Measurements from ENCODE around the gene C3orf33. TPM values are rescaled to one million over a fixed set of nuclear protein-coding genes. Genes with fewer than 3 reads are reported as not detected.

Gene C3orf33
- total and polyA plus RNA-seq, 9 of the 15 experiments (the other 6 are each of a cell fraction or from before 2014, with no cell fraction given): 4.1 to 10.2 (median 6.0) TPM

GRCh38 chr3:155744626-155745324, 61.3 kb downstream of the C3orf33 start, which contains the start of gene PLCH1 (continued):
- TF ChIP-seq AFF1 (IDR thresholded peaks at IDR 0.05; ENCODE audit: low read depth in 1 of 2, partially characterized antibody in 2 of 2) (no peak), EGR1 (conservative IDR thresholded peaks at IDR 0.05) (no peak), RBFOX2 (IDR thresholded peaks at IDR 0.05; ENCODE audit: low read depth, low read length) (peak; percentile 46; the same call in 1 of the 2 replicates), POLR2B (IDR thresholded peaks at IDR 0.05; ENCODE audit: low read depth, partially characterized antibody) (no peak), OTX1 (CRISPR knock-in tag; IDR thresholded peaks at IDR 0.05) (no peak), NCOR1 (IDR thresholded peaks at IDR 0.05) (no peak), KDM5B (IDR thresholded peaks at IDR 0.05; ENCODE audit: insufficient replicate concordance, low read depth, low read length) (no peak), BCOR (IDR thresholded peaks at IDR 0.05) (0 out of 2 replicates have a peak, but pooled peaks have one; percentile 16), ZBED1 (IDR thresholded peaks at IDR 0.05) (no peak), MITF (IDR thresholded peaks at IDR 0.05) (no peak), FOXK2 (conservative IDR thresholded peaks at IDR 0.05 in 1 of 2, IDR thresholded peaks at IDR 0.05 in 1 of 2; ENCODE audit: low read depth in 2 of 2) (no peak), SMAD1 (IDR thresholded peaks at IDR 0.05; ENCODE audit: low read depth, low read length, partially characterized antibody) (no peak), SUPT5H (IDR thresholded peaks at IDR 0.05) (no peak), CBX2 (IDR thresholded peaks at IDR 0.05; ENCODE audit: insufficient read depth, low read length, poor library complexity, severe bottlenecking) (no peak), ZNF766 (CRISPR knock-in tag; conservative IDR thresholded peaks at IDR 0.05) (no peak), RREB1 (CRISPR knock-in tag; IDR thresholded peaks at IDR 0.05) (no peak), ZNF133 (CRISPR knock-in tag; IDR thresholded peaks at IDR 0.05) (no peak), HMG20A (CRISPR knock-in tag; conservative IDR thresholded peaks at IDR 0.05) (no peak)
